Measurements from ENCODE around the gene COG8.
A peak's percentile ranks its signal among the peaks of the same experiment; 100 is the strongest.

Gene COG8

GRCh38 chr16:69339289-69340094 is at the start of gene COG8, which contains the start of gene NIP7:
COG8 (minus strand) TSS chr16:69339564; CDS start chr16:69339552, 12 bp downstream.
NIP7 (plus strand) TSS chr16:69339772; CDS start chr16:69339830, 58 bp downstream.
- peak; percentile 82 to 92 for TF ChIP-seq CTCF (IDR thresholded peaks at IDR 0.05)

GRCh38 chr16:69386596-69386995 is 47.2 kb upstream of the COG8 start:
- Histone ChIP-seq H3K27me3 (no peaks in the 10 kb centered on the region), H3K9me3 (no peaks in the 10 kb centered on the region), H3K36me3 (peaks cover 10 to 23% (median 16%) of the 10 kb centered on the region in 3 donors), H3K27ac (no peak overlapping the region), H3K4me3 (peak overlapping the region in 1 of 2 donors; percentile 62), H3K4me1 (peaks cover 0 to 21% (median 13%) of the 10 kb centered on the region in 4 donors)
- DNase-seq: no peak
- TF ChIP-seq CTCF (IDR thresholded peaks at IDR 0.05): no peak
- intact Hi-C loops (cut with DNase I; ENCODE audit: low total_unique reads): loop anchor here (5.0 kb wide), 1 partner anchor 54 kb away; the partner anchor contains the start of gene PDF

More at GRCh38 chr16:69339289-69340094, at the start of gene COG8, which contains the start of gene NIP7:
- peaks cover 29 to 50% (median 42%) of the 10 kb centered on the region in 3 donors for H3K36me3 ChIP-seq
- H3K4me1 ChIP-seq: peaks cover 0 to 27% (median 24%) of the 10 kb centered on the region in 4 donors
- no peaks in the 10 kb centered on the region for H3K9me3 ChIP-seq
- DNase-seq: peak; percentile 97
- no peaks in the 10 kb centered on the region for H3K27me3 ChIP-seq
- peak within 1 kb of the TSS; percentile 70 to 88 for H3K4me3 ChIP-seq
- intact Hi-C loops (cut with DNase I; ENCODE audit: low total_unique reads): loop anchor here (10.0 kb wide), 1 partner anchor 805 kb away; the partner anchor contains the start of gene ZFP90
- H3K27ac ChIP-seq: peak within 1 kb of the TSS; percentile 87 to 95

DNA sequence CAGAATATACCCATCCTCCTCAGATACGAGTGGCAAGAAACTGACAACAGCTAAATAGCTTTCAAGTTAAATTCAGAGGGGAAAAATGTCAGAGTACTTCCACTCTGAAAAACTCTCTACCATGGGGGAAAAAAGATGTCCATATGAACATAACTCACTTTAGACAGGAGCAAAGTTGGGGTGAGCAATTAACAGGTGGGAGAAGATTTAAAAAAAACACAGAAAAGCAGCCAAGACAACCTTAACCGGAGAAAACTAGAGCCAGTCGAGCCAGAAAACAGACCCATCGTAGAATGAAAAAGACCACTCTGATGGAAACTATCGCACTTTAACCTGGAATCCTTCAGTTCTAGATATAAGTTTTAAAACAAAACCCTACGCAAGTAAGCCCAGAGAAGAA is 45.6 kb upstream of the COG8 start:
- Histone ChIP-seq H3K36me3 (peaks cover 14 to 39% (median 23%) of the 10 kb centered on the region in 3 donors), H3K4me3 (peak overlapping the region; percentile 62 to 78), H3K4me1 (peaks cover 0 to 21% (median 13%) of the 10 kb centered on the region in 4 donors), H3K9me3 (no peaks in the 10 kb centered on the region), H3K27ac (peak overlapping the region; percentile 84 to 92), H3K27me3 (no peaks in the 10 kb centered on the region)
- no peak for TF ChIP-seq CTCF (IDR thresholded peaks at IDR 0.05)
- DNase-seq: no peak
- intact Hi-C loops (cut with DNase I; ENCODE audit: low total_unique reads): loop anchor here (5.0 kb wide), 1 partner anchor 53 kb away; the partner anchor contains the start of gene PDF

- no peak for DNase-seq
- Histone ChIP-seq H3K36me3 (peaks cover 27 to 64% (median 42%) of the 10 kb centered on the region in 3 donors), H3K4me1 (peaks cover 0 to 21% (median 13%) of the 10 kb centered on the region in 4 donors), H3K9me3 (no peaks in the 10 kb centered on the region), H3K27ac (no peak overlapping the region), H3K27me3 (no peaks in the 10 kb centered on the region), H3K4me3 (no peak overlapping the region)
- intact Hi-C loops (cut with DNase I; ENCODE audit: low total_unique reads): no loop called here
- no peak for TF ChIP-seq CTCF (IDR thresholded peaks at IDR 0.05)
Observed at GRCh38 chr16:69382421-69382820, 43.1 kb upstream of the COG8 start.

DNA sequence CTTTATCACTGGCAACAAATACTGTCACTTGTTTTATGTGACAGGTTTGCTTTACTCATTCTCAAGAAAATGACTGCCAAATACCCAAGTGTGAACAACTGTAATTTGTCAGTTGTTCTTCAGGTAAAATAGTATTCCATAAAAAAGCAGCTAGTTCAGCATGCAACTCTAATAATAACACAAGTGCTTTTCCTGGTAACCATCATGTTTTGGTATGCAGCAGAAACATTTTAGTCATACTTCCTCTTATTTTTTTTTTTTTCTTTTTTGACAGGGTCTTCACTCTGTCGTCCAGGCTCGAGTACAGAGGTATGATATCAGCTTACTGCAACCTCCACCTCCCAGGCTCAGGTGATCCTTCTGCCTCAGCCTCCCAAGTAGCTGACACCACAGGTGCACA is 41.9 kb upstream of the COG8 start:
- intact Hi-C loops (cut with DNase I; ENCODE audit: low total_unique reads): no loop called here
- DNase-seq: no peak
- no peak overlapping the region for H3K27ac ChIP-seq
- H3K27me3 ChIP-seq: no peaks in the 10 kb centered on the region
- H3K36me3 ChIP-seq: peaks cover 27 to 72% (median 42%) of the 10 kb centered on the region in 3 donors
- no peak for TF ChIP-seq CTCF (IDR thresholded peaks at IDR 0.05)
- H3K9me3 ChIP-seq: no peaks in the 10 kb centered on the region
- H3K4me3 ChIP-seq: no peak overlapping the region
- H3K4me1 ChIP-seq: peaks cover 0 to 20% (median 11%) of the 10 kb centered on the region in 4 donors

Data from tibial artery (tissue), 4 donors.